22Rv1 (cell line): ENCODE data around the gene STX7.

Source experiments
- H3K27ac ChIP-seq: fragments of 450-650 bp; 2 replicates; pipeline ENCODE4 v1.5.1; 2017
- ZFX ChIP-seq: fragments of 450-650 bp; IDR thresholded peaks from 2 replicates; pipeline ENCODE4 v1.6.1; 2017; ENCODE audit warnings: antibody characterized with exemption, borderline replicate concordance
- TF ChIP-seq, protein P1 (sequence below): fragments of 450-650 bp; IDR thresholded peaks from 2 replicates; pipeline ENCODE4 v1.5.1; 2017; ENCODE audit warnings: mild to moderate bottlenecking

The STX7 gene

GRCh38 chr6:132400555-132400882, 112.4 kb downstream of the STX7 start:
- H3K27ac ChIP-seq = no peak overlapping the region
- TF ChIP-seq, protein P1, sequence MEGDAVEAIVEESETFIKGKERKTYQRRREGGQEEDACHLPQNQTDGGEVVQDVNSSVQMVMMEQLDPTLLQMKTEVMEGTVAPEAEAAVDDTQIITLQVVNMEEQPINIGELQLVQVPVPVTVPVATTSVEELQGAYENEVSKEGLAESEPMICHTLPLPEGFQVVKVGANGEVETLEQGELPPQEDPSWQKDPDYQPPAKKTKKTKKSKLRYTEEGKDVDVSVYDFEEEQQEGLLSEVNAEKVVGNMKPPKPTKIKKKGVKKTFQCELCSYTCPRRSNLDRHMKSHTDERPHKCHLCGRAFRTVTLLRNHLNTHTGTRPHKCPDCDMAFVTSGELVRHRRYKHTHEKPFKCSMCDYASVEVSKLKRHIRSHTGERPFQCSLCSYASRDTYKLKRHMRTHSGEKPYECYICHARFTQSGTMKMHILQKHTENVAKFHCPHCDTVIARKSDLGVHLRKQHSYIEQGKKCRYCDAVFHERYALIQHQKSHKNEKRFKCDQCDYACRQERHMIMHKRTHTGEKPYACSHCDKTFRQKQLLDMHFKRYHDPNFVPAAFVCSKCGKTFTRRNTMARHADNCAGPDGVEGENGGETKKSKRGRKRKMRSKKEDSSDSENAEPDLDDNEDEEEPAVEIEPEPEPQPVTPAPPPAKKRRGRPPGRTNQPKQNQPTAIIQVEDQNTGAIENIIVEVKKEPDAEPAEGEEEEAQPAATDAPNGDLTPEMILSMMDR = no peak
- TF ChIP-seq ZFX = no peak

GRCh38 chr6:132399376-132400074, 113.4 kb downstream of the STX7 start:
- H3K27ac ChIP-seq = no peak overlapping the region
- no peak for TF ChIP-seq ZFX
- TF ChIP-seq, protein P1 = no peak
